HL-60 (cell line): ENCODE data around the gene KCNK5.
A peak's percentile ranks its signal among the peaks of the same experiment; 100 is the strongest.

Source experiments
- CTCF ChIP-seq: IDR thresholded peaks from one replicate; pipeline ENCODE4 v1.5.1; 2011; ENCODE audit warnings: low read length, control low read depth, inconsistent platforms; ENCODE audit not compliant: insufficient read depth
- POLR2AphosphoS5 ChIP-seq: IDR thresholded peaks from 2 replicates; pipeline ENCODE4 v1.6.1; 2012; ENCODE audit warnings: low read depth
- REST ChIP-seq: IDR thresholded peaks from 2 replicates; pipeline ENCODE4 v1.6.1; 2012; ENCODE audit warnings: low read depth; ENCODE audit not compliant: insufficient replicate concordance
- SPI1 ChIP-seq: IDR thresholded peaks from 2 replicates; pipeline ENCODE4 v1.6.1; 2012; ENCODE audit warnings: low read depth, mild to moderate bottlenecking, borderline replicate concordance

- TF ChIP-seq CTCF (no peak), POLR2AphosphoS5 (0 out of 2 replicates have a peak, but pooled peaks have one; percentile 24), SPI1 (no peak), REST (no peak)
Observed at GRCh38 chr6:39213195-39213920, 15.9 kb downstream of the KCNK5 start.
